NCI-H2196 treated with DMSO at 0.1 percent for 48 hours (cell line): ENCODE results near the gene TBCCD1.

ENCODE experiments used
- DNase-seq: peaks from one replicate; lab custom pipeline; 2025; ENCODE audit not compliant: unreplicated experiment; lab: John Stamatoyannopoulos, UW

Gene TBCCD1, protein sequence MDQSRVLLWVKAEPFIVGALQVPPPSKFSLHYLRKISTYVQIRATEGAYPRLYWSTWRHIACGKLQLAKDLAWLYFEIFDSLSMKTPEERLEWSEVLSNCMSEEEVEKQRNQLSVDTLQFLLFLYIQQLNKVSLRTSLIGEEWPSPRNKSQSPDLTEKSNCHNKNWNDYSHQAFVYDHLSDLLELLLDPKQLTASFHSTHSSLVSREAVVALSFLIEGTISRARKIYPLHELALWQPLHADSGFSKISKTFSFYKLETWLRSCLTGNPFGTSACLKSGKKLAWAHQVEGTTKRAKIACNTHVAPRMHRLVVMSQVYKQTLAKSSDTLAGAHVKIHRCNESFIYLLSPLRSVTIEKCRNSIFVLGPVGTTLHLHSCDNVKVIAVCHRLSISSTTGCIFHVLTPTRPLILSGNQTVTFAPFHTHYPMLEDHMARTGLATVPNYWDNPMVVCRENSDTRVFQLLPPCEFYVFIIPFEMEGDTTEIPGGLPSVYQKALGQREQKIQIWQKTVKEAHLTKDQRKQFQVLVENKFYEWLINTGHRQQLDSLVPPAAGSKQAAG

DNA sequence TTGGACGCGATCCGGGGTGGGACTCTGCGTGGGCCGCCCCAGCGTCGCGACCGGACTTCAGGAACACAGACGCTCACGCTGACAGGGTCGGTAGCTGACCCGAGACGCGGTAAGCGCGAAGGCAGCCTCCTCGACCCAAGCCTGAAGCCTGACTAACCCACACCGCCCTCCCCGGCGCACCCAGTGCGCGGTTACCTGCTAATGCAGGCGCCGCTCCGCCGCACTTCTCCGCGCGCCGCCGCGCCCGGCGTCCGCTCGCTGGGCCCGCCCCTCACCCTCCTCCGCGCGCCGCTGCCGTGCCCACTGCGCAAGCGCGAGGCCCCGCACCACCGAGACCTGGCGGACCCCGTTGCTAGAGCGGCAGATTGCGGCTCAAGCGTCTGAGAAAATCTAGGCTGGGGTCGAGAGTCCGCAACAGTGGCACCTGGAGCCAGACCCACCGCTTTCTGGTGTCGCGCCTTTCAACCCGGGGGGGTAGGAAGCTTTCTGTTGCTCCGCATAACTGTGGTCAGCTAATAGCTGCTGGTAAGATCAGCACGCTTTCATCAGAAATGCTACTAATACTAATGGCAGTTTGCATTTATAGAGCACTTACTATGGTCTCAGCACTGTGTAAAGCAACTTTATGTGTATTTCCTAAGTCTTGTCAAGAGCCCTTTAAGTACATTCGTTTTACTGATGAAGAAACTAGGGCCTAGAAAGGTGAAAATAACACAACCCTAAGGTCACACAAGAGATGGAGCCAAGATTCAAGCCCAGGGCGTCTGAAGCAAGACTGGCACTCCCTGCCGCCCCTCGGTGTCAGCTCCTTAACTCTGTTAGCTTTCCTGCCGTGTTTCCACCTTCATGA, at the start of gene TBCCD1:
TSS of gene TBCCD1 (minus strand) at position 268 of the 850 bp plus-strand sequence. CDS start 3,010 bp downstream, outside the sequence.
- peak; percentile 97 for DNase-seq

GRCh38 chr3:186616299-186616617, 49.1 kb upstream of the TBCCD1 start:
- DNase-seq: no peak

GRCh38 chr3:186614597-186615483, 47.7 kb upstream of the TBCCD1 start:
- DNase-seq: peak; percentile 77

DNA sequence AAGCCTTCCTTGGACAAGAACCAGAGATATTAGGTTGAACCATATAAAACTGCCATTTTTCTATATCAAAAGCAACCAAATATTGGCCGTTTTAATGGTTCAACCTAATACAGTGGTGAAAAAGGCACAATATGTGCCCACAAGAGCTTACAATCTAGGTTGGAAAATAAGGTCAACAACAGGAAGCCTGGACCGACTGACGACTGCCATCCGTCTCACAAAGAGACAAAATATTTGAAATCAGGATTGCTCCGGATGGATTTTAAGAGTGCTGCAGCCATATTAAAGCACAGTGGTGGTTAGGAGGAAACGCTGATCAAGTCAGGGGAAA, 47.1 kb upstream of the TBCCD1 start:
- DNase-seq: no peak

GRCh38 chr3:186613637-186614265, 46.6 kb upstream of the TBCCD1 start:
- DNase-seq: no peak

DNA sequence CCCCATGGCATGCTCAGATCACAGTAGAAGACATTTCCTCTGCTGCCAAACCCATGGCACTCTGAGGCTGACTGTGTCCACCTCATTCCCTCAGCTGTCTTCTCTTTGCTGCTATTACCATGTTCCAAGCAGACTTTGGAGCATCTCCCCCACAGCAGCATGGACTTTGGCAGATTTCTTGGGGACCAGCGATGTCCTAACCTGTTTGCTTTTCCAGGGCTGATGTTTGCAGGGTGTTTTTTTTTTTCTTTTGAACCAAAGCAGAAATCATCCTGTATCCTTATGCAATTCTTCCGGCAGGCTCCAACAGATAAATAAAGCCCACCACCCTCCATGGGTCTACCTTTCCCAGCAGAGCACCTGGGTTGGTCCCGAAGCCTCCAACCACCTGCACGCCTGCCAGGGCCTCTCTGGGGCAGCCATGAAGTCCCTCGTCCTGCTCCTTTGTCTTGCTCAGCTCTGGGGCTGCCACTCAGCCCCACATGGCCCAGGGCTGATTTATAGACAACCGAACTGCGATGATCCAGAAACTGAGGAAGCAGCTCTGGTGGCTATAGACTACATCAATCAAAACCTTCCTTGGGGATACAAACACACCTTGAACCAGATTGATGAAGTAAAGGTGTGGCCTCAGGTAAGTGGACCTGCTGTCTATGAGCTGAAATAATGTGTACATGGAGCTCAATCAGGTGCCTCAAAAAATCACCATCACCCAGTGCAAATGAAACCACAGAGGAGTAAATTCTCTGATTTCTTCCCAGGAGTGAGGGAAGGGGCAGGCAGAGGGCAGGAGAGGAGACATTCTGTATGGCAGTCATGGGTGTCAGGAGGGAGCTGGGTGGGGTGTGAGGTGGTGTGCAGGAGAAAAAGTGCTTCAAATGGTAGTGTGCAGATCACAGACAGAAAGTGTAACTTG, 45.8 kb upstream of the TBCCD1 start, which contains the start of gene AHSG:
TSS of gene AHSG (plus strand) at position 340 of the 916 bp plus-strand sequence. CDS start at position 422, 82 bp downstream.
- DNase-seq: no peak

DNA sequence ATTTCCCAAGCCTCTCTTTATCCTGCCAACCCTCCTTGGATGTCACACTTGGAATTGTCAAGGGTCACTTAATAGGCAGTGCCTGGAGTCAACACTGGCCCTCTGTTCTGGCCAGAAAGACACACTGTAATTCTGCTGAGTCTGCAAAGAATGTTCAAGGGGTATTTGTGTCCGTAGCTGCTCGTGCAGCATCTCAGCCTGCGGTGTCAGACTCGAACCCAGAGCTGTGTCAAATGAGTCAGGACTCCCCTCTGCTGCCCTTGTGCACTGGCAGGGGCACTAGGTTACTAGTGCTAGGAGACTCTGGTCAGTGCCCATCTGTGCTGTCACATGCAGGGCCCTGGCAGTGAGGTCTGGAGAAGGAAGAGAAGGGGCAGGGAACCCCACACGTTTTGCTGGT, 44.9 kb upstream of the TBCCD1 start:
- no peak for DNase-seq

- no peak for DNase-seq
These were observed 42.2 kb upstream of the TBCCD1 start for GRCh38 chr3:186609247-186609868.

DNA sequence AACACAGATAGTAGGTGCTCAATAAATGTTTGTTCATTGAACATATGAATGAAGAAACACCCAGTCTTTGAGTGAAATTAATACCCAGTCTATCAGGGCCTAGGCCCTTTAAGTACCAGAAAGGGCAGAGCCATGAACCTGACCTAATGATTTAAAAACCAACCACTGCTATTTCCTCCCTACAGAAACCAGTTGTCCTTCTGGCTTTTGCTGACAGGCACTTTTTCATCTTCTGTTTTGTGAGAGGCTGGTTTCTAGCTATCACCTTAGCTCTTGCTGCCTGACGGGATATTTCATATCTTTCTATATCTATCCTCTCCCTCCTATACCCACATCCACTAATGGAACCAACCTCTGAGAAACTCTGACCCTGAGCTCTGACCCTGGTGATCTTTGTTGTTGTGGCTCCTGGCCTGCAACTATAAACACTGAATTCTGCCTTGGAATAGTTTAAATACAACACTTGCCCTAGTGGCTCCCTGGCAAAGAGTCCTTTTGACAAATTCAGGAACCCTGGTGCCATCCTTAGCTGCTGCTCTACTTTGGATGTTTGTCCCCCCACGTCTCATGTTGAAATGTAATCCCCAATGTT, 41.6 kb upstream of the TBCCD1 start:
- no peak for DNase-seq

- DNase-seq: no peak
These were observed 38.7 kb upstream of the TBCCD1 start for GRCh38 chr3:186605561-186606545.

GRCh38 chr3:186605078-186605477, 37.9 kb upstream of the TBCCD1 start:
- DNase-seq: no peak

DNA sequence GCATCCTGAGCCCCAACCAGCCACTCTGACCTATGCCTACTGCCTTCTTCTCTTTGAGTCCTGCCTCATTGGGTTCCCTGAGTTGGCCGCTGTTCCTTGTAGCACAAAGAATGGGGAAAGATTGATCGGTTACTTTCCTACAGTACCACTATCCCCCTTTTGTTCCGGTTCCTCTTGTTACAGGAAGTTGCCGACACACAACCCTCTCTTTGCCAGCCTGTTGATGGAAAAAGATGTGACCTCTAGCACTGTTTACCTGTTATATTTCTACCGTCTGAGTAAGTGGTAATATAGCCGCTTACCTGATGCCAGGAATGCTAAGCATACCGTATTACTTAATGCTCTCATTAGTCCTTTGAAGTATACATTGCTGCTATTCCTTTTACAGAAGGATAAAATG, 36.0 kb upstream of the TBCCD1 start:
- DNase-seq: no peak

GRCh38 chr3:186600896-186601295, 33.8 kb upstream of the TBCCD1 start:
- DNase-seq: no peak

DNA sequence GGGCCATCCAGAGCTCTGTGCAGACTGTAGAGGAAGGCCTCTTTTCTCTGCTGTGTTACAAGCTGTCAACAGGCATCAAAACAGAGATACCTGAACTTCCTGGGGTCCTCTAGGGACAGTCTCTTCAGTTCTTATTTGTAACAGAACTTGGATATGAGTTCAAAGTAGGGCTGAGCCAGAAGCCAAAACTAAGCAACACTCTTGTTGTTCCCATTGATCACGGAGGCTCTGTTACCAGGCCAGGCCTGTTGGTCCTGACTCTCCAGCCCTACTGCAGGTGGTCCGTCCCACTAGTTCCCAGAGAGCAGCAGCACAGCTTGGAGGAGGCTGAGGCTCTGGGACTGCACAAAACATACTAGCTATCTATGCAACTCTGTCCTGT, 32.6 kb upstream of the TBCCD1 start:
- DNase-seq: no peak

DNA sequence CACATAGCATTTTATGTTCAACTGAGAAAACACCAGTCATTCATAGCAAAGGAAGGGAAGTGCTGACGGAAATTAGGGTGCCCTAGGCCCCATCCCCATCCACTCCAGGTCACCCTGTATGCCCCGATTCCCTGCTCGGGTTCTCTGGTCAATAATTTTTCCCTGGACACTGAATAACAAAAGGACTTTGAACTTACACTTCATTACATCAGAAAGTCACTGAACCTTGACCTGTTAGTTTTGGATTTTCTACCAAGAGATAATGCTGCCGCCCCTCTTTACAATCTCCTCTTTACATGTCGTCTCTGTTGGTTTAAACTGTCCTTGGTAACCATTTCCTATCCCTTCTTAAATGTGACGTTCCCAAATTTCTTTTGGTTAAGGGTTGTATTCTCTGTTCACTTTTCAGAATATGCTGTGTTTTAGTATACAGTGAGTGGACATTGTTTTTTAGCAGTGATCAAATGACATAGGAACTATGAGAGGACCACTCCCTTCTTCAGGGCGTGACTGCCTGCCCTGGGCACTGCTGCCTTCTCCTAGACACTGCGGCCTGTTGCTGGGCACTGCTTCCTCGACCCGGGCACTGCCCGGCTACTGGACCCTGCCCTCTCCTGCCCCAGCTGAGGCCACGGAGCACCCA, 32.1 kb upstream of the TBCCD1 start:
- DNase-seq: no peak

DNA sequence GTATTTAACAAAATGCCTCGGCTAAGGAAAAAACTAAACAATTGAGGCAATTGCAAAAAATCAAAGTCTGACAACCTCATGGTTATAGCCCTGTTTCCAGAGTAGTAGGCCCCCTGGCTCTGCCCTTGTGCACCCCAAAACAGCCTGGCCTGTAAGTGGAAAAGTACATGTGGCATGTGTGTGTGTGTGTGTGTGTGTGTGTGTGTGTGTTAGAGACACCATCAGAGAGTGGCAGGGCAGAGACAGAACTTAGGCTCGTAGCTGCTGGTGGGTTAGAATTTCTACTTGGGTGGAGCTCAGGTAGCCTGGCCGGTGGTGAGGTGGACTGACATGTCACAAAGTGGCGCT, 31.6 kb upstream of the TBCCD1 start:
- no peak for DNase-seq
